Spleen (tissue), 11 donors: ENCODE measurements around the gene AFAP1. TPM values are rescaled to one million over a fixed set of nuclear protein-coding genes. Genes with fewer than 3 reads are reported as not detected.
A peak's percentile ranks its signal among the peaks of the same experiment; 100 is the strongest.

Source experiments
- DNase-seq: peaks from one replicate; pipeline ENCODE4 v3.0.0-alpha.2; 2020
- H3K27ac ChIP-seq, 8 donors: fragments of 200-600 bp; sonication (generic) in 7 of 8; 1 replicate in 4 of 8; 2 replicates in 4 of 8; pipeline versions ENCODE4 v1.5.0 to v1.8.0; 2016 to 2021; ENCODE audit warnings: inconsistent platforms in 4 of 8, mild to moderate bottlenecking in 4 of 8, moderate library complexity in 1 of 8
- H3K27me3 ChIP-seq, 7 donors: fragments of 200-600 bp; sonication (generic) in 6 of 7; replicated peaks in 1 of 7; 1 replicate in 4 of 7; 2 replicates in 3 of 7; pipeline versions ENCODE4 v1.5.0 to v1.8.0; 2016 to 2021; ENCODE audit warnings: inconsistent platforms in 3 of 7, mild to moderate bottlenecking in 1 of 7
- H3K36me3 ChIP-seq, 6 donors: fragments of 200-600 bp; sonication (generic) in 5 of 6; 1 replicate in 4 of 6; 2 replicates in 2 of 6; pipeline versions ENCODE4 v1.5.0 to v1.8.0; 2016 to 2021; ENCODE audit warnings: inconsistent platforms in 2 of 6
- H3K4me1 ChIP-seq, 6 donors: fragments of 200-600 bp; sonication (generic) in 5 of 6; 1 replicate in 3 of 6; 2 replicates in 3 of 6; pipeline versions ENCODE4 v1.5.0 to v1.8.0; 2016 to 2021; ENCODE audit warnings: inconsistent platforms in 3 of 6
- H3K4me3 ChIP-seq, 8 donors: fragments of 200-600 bp; sonication (generic) in 7 of 8; 1 replicate in 4 of 8; 2 replicates in 4 of 8; pipeline versions ENCODE4 v1.5.0 to v1.8.0; 2016 to 2021; ENCODE audit warnings: inconsistent platforms in 4 of 8, mild to moderate bottlenecking in 4 of 8, moderate library complexity in 2 of 8
- H3K9me3 ChIP-seq, 8 donors: fragments of 200-600 bp; sonication (generic) in 7 of 8; 1 replicate in 4 of 8; 2 replicates in 4 of 8; pipeline versions ENCODE4 v1.5.0 to v1.8.0; 2016 to 2021; ENCODE audit warnings: inconsistent platforms in 4 of 8
- POLR2A ChIP-seq, 3 donors: fragments of 450-650 bp; IDR thresholded peaks; one replicate each; pipeline ENCODE4 v1.5.1; 2017; ENCODE audit warnings: antibody characterized with exemption in 3 of 3, mild to moderate bottlenecking in 1 of 3
- POLR2AphosphoS5 ChIP-seq, 3 donors: sonication (generic); formaldehyde crosslinking; IDR thresholded peaks; one replicate each; pipeline ENCODE4 v1.5.1; 2017; ENCODE audit warnings: antibody characterized with exemption in 3 of 3
- WGBS, 5 donors: extraction: QIAGEN DNeasy Blood & Tissue Kit in 3 of 5; methylation state at CpG; one replicate each; pipeline versions ENCODE4 v1.1.5 to v1.1.7; 2013 to 2018; 5-methylcytosine and 5-hydroxymethylcytosine counted together
- intact Hi-C: fragments of 100-400 bp; cut with DNase I; formaldehyde crosslinking; loops from one replicate; pipeline ENCODE4 v1.15.0; 2023; ENCODE audit warnings: low total_unique reads
- polyA plus RNA-seq, 3 donors: library from polyadenylated mRNA; stranded (reverse); fragments of 200-250 nt; gene quantifications; one replicate each; pipeline ENCODE4 v1.2.1, GENCODE V29; 2013
- total RNA-seq, 7 donors: library from RNA; depleted of rRNA in 3 of 7; stranded (reverse); fragments of >200 nt in 3 of 7; fragmentation: NEBNext Ultra II Directional in 4 of 7; extraction: Animal tissue kit (Norgen Biotek cat#: 25700) in 4 of 7; gene quantifications; one replicate each; pipeline versions ENCODE4 v1.1.0 to v1.2.1, GENCODE V29; 2016 to 2021
- TF ChIP-seq, protein P1 (sequence below), 11 experiments: fragments of 200-600 bp in 7 of 11; fragments of 450-650 bp in 4 of 11; sonication (generic) in 4 of 11; IDR thresholded peaks in 8 of 11; conservative IDR thresholded peaks in 3 of 11; 1 replicate in 7 of 11; 2 replicates in 4 of 11; pipeline versions ENCODE4 v1.4.0 to v1.8.0; 2016 to 2021; ENCODE audit warnings: antibody characterized with exemption in 11 of 11, inconsistent platforms in 4 of 11, mild to moderate bottlenecking in 1 of 11
- donor health status: healthy with polysubstance abuse.
- donor health status: DM: no; HTN: no; CAD: no; lungs with moderate emphysema.
- donor health status: DM: no; HTN: no; CAD: no.
- donor health status: Bipolar disorder and iron deficiency.
- donor health status: healthy.
- donor health status: DM: no; HTN: no; CAD: no.
- donor health status: DM: yes; HTN: yes; CAD: no.

Gene AFAP1
- total and polyA plus RNA-seq, 10 donors = 1.6 to 29.2 (median 12.1) TPM

- intact Hi-C loops = no loop called here
- DNase-seq = no peak
Observed at GRCh38 chr4:7978489-7978888, 38.8 kb upstream of the AFAP1 start.

GRCh38 chr4:7976634-7977033 is 37.0 kb upstream of the AFAP1 start:
- intact Hi-C loops = no loop called here
- Histone ChIP-seq H3K27ac (no peak overlapping the region), H3K4me3 (no peak overlapping the region), H3K27me3 (no peaks in the 10 kb centered on the region), H3K36me3 (peaks cover 0 to 21% (median 0%) of the 10 kb centered on the region in 6 donors), H3K9me3 (no peaks in the 10 kb centered on the region), H3K4me1 (peaks cover 4 to 25% (median 15%) of the 10 kb centered on the region in 6 donors)
- WGBS, 5 donors = 93 to 96% (median 94%) methylated on average over 5 of the region's 5 CpGs
- TF ChIP-seq, protein P1, sequence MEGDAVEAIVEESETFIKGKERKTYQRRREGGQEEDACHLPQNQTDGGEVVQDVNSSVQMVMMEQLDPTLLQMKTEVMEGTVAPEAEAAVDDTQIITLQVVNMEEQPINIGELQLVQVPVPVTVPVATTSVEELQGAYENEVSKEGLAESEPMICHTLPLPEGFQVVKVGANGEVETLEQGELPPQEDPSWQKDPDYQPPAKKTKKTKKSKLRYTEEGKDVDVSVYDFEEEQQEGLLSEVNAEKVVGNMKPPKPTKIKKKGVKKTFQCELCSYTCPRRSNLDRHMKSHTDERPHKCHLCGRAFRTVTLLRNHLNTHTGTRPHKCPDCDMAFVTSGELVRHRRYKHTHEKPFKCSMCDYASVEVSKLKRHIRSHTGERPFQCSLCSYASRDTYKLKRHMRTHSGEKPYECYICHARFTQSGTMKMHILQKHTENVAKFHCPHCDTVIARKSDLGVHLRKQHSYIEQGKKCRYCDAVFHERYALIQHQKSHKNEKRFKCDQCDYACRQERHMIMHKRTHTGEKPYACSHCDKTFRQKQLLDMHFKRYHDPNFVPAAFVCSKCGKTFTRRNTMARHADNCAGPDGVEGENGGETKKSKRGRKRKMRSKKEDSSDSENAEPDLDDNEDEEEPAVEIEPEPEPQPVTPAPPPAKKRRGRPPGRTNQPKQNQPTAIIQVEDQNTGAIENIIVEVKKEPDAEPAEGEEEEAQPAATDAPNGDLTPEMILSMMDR (IDR thresholded peaks at IDR 0.05 in 8 of 11, conservative IDR thresholded peaks at IDR 0.05 in 3 of 11) = no peak
- TF ChIP-seq POLR2A (IDR thresholded peaks at IDR 0.05) (no peak), POLR2AphosphoS5 (IDR thresholded peaks at IDR 0.05) (no peak)
- no peak for DNase-seq

More at GRCh38 chr4:7978489-7978888, 38.8 kb upstream of the AFAP1 start:
- peaks cover 0 to 14% (median 2%) of the 10 kb centered on the region in 6 donors for H3K4me1 ChIP-seq
- WGBS, 5 donors = 53 to 74% (median 58%) methylated on average over 2 to 5 of the region's 5 CpGs
- peak overlapping the region in 5 of 8 donors; percentile 13 to 46 (median 26) for H3K27ac ChIP-seq
- H3K9me3 ChIP-seq = no peaks in the 10 kb centered on the region
- no peaks in the 10 kb centered on the region for H3K27me3 ChIP-seq
- TF ChIP-seq, protein P1 (IDR thresholded peaks at IDR 0.05 in 8 of 11, conservative IDR thresholded peaks at IDR 0.05 in 3 of 11) = no peak
- TF ChIP-seq POLR2A (IDR thresholded peaks at IDR 0.05) (no peak), POLR2AphosphoS5 (IDR thresholded peaks at IDR 0.05) (no peak)
- no peak overlapping the region for H3K4me3 ChIP-seq
- peaks cover 0 to 34% (median 0%) of the 10 kb centered on the region in 6 donors for H3K36me3 ChIP-seq

GRCh38 chr4:7976025-7976424 is 36.4 kb upstream of the AFAP1 start:
- H3K27me3 ChIP-seq = no peaks in the 10 kb centered on the region
- 94 to 97% (median 96%) methylated on average over 7 of the region's 7 CpGs for WGBS, 5 donors
- peaks cover 0 to 15% (median 0%) of the 10 kb centered on the region in 6 donors for H3K36me3 ChIP-seq
- H3K4me3 ChIP-seq = no peak overlapping the region
- H3K4me1 ChIP-seq = peaks cover 10 to 31% (median 21%) of the 10 kb centered on the region in 6 donors
- H3K27ac ChIP-seq = no peak overlapping the region
- intact Hi-C loops = no loop called here
- TF ChIP-seq, protein P1 (IDR thresholded peaks at IDR 0.05 in 8 of 11, conservative IDR thresholded peaks at IDR 0.05 in 3 of 11) = no peak
- TF ChIP-seq POLR2AphosphoS5 (IDR thresholded peaks at IDR 0.05) = no peak
- no peak for TF ChIP-seq POLR2A (IDR thresholded peaks at IDR 0.05)
- DNase-seq = no peak
- no peaks in the 10 kb centered on the region for H3K9me3 ChIP-seq

DNA sequence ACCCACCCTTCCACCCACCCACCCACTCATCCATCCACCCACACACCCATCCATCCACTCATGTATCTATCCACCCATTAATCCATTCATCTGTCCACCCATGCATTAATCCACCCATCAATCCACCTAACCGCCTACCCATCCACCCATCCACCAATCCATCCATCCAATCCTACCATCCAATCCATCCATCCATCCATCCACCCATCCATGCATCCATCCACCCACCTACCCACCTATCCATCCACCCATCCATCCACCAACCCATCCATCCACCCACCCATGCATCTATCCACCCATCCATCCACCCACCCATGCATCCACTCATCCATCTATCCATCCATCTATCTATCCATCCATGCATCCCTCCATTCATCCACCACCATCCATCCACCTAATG is 34.8 kb upstream of the AFAP1 start:
- TF ChIP-seq POLR2AphosphoS5 (IDR thresholded peaks at IDR 0.05) (no peak), POLR2A (IDR thresholded peaks at IDR 0.05) (no peak)
- TF ChIP-seq, protein P1 (IDR thresholded peaks at IDR 0.05 in 8 of 11, conservative IDR thresholded peaks at IDR 0.05 in 3 of 11) = no peak
- DNase-seq = no peak
- peaks cover 0 to 15% (median 0%) of the 10 kb centered on the region in 6 donors for H3K36me3 ChIP-seq
- H3K27me3 ChIP-seq = no peaks in the 10 kb centered on the region
- 93 to 100% (median 100%) methylated on average over 1 of the region's 1 CpG for WGBS, 5 donors
- no peaks in the 10 kb centered on the region for H3K9me3 ChIP-seq
- peaks cover 25 to 46% (median 36%) of the 10 kb centered on the region in 6 donors for H3K4me1 ChIP-seq
- no peak overlapping the region for H3K27ac ChIP-seq
- no peak overlapping the region for H3K4me3 ChIP-seq
- intact Hi-C loops = no loop called here
